HG02588 (cell line): ENCODE results near the gene KIAA1210.

Source experiments
- ATAC-seq: cut with Tn5 transposase; IDR thresholded peaks from one replicate; pipeline ENCODE4 v1.9.1; 2021; ENCODE audit warnings: mild to moderate bottlenecking, moderate library complexity; ENCODE audit not compliant: unreplicated experiment

KIAA1210 gene

GRCh38 chrX:119127650-119128049 is at the start of gene KIAA1210:
KIAA1210 (minus strand) TSS chrX:119127812; CDS start chrX:119123642, 4,170 bp downstream.
- ATAC-seq, result no peak

DNA sequence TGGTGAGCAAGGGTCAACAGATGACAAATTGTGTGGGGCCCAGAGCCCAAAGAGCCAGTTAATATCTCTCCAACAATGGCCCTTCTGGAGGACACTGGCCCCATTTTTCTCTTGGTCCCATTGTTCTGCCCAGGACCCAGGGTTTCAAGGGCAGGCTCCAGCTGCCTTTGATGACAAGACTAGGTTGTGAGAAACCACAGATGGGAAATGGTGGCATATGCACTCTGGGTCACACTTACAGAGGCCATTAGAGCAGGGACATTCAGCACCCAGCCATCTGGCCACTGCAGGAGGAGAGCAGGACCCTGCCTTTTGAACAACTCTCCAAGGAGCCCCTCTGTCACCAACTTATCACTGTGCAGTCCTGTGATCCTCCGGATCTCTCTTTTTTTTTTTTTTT is 49.7 kb upstream of the KIAA1210 start:
- no peak for ATAC-seq

DNA sequence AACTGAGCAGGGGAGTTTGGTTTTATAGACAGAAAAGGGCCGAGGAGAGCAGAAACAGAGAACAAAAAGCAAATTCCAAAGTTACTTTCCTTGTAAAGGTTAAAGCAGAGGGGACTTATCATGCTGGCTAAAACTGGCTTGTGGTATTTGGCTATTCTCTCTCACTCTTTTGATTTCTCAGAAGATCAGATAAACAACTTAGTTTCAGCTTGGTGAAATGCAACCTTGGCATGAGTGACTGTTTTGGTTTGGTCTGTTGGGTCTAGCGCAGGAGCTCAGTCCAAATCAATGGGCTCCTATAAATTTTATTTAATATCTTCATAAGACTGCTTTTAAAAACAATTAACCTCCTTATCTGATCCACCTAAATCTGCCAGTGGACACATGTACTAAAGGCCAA is 47.3 kb upstream of the KIAA1210 start:
- no peak for ATAC-seq

- no peak for ATAC-seq
Observed at GRCh38 chrX:119168104-119168503, 40.5 kb upstream of the KIAA1210 start.

DNA sequence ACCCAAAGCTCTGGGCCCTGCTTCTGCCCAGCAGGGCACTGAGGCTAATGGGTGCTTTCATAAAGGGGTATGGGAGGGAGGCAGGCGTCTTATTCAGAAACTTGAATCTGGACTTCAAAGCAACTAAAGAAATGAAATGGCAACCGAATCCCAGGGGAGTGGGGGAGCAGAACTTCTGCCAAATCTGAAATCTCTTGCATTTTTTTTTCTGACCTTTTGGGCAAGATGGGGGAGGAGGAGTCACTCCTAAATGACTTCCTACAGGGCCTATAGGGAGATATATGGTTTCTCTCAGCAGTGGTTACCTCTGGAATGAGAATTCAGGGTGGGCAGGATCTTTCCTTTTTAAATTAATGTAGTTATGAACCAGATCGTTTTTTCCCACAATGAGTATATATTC is 30.6 kb upstream of the KIAA1210 start:
- ATAC-seq, result no peak

DNA sequence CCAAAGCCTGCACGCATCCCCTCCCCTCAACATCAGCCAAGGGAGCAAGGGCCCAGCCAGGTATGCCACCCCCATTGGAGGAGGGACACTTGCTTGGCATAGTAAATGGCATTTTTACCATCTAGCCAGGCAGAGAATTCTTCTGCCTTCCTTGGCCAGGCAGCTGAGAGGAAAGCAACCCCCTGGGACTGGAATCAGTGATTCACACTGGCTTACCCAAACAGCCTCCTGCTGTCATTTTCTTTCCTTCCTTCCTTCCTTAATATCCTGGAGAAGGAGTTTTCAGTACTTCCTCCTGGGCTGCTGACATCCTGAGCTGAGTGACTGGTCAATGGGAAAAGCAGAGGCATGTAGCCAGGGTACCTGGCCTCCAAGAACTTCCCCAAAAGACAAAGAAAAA is 28.6 kb upstream of the KIAA1210 start:
- no peak for ATAC-seq

GRCh38 chrX:119155416-119156035 is 27.9 kb upstream of the KIAA1210 start:
- ATAC-seq, result no peak

DNA sequence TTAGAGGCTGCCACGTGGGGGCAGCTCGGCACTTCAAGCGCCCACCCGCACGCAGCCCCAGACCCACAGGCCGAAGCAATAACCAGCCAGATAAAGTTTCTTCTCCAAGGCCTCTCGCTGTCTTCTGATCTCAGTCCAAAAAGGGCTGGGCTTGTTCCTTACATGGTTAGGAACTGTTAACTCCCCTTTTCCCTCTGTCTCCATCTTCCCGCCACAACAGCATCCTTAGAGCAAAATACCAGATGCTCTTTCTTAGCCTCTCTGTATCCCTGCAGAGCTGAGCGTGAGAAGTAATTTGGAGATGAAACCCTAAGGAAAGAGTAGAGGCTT is 23.4 kb upstream of the KIAA1210 start:
- ATAC-seq, result no peak

DNA sequence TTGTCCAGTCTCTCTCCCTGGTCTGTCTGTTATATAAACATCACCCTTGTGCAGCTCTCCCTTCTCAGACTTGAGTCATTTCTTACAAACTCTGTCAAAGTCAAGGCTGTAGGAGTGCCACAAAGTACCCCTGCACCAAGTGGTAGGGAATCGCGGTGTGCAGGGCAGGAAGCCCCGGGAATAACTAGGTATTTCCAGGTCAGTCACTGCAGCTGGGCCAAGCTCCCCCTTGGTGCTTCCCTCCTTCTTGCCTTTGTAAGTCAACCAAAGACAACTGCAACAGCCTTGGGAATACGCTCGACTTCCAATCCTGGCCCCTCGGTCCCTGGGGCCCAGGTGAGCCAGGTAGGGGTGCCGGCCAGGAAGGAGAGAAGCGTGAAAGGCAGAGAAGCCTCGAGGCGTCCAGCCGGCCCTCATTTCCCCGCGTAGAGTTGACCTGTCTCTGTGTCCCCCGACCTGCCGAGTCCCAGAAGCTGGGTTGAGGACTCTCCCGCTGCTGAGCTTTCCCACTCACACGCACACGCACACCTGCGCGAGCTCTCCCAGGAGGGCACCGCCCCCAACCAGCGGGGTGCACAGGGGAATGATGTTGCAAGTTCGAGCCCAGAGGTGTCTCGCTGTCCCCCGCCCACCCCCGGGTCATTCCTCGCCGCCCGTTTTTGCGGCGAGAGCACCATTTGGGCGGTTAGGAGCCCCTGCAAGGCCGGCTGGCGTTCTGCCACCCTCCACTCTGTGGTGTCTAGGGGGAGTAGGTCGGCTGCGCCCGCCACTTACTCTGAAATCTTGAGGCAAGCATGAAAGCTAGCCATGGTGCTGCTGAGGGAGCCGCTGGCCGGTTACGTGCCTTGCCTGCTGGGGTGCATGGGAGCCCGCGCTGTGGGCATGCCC is 22.8 kb upstream of the KIAA1210 start:
- ATAC-seq, result no peak

DNA sequence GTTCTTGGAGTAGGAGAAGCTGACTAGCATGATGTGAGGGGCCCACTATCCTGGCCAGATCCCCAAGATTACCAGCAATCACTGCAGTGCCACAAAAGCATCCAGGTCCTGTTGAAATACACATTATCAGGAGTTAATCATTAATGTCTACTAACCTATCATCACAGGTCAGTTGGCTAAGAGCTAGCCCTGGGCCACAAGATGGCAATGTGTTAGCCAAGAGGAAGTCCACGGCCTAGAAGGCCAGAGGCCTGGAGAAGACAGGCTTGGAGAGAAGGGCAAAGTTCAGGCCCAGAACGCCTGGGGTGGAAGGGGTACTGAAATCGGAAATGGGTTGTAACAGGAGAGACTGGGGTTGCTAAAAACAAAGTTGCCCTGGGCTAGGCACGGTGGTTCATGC is 19.9 kb upstream of the KIAA1210 start:
- ATAC-seq, result no peak

- ATAC-seq, result no peak
Observed at GRCh38 chrX:119145241-119145653, 17.6 kb upstream of the KIAA1210 start.

GRCh38 chrX:119134466-119134865 is 6.9 kb upstream of the KIAA1210 start:
- no peak for ATAC-seq

GRCh38 chrX:119132961-119133360 is 5.3 kb upstream of the KIAA1210 start:
- ATAC-seq, result no peak

DNA sequence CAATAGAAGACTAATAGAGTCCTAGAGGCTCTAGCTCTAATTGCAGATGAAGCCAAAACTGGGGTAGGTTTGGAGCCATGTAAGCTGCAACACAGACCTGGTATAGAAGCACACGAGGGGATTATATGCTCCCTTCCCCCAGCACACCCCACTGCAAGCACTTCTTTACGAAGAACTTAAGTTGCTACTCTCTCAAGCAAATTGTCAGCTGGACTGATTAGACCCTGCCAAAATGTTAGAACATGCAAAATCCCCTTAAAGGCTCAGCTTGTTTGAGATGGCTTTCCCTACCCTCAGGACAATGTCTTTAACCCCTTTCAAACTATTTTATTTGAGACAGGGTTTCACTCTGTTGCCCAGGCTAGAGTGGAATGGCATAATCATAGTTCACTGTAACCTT is 4.7 kb upstream of the KIAA1210 start:
- no peak for ATAC-seq

DNA sequence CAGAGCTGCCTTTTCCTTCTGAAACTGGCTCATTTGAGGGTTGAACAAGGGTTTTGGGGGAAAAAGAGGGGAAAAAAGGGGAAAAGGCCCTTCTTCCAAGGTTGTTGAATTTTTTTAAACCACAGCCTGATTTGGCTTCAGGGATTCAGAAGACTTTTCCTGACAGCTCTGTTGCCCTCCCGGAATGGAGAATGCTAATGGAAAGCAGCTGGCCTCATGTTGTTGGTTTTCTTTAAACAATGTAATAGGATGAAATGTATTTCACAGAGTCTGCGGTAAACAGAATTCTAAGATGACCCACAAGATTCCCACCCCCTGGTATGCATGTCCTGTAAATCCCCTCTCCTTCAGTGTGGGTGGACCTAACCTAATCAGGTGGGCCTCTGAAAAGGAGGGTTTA is 3.3 kb upstream of the KIAA1210 start:
- ATAC-seq, result no peak

DNA sequence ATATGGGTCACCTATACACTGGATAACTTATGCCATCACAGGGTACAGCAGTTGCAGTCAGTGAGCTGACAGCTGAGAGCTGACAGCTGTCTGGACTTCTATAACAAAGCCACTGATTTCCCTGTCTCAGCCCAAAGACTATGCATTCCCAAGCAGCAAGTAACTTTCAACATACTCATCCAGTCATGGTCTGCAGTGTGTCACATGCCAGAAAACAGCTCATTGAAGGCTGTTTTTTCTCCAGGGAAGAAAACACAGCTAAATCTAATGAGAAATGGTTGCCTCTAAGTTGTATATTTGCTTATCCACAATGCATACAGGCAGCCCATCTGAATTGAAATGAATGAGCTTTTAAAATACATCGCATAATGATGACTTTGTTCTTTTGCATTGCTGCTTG is 6.3 kb downstream of the KIAA1210 start:
- no peak for ATAC-seq

GRCh38 chrX:119118780-119119395 is 8.7 kb downstream of the KIAA1210 start:
- ATAC-seq, result peak; percentile 71

GRCh38 chrX:119107206-119107605 is 20.4 kb downstream of the KIAA1210 start:
- no peak for ATAC-seq

- ATAC-seq, result no peak
Observed at GRCh38 chrX:119105826-119106225, 21.8 kb downstream of the KIAA1210 start.

DNA sequence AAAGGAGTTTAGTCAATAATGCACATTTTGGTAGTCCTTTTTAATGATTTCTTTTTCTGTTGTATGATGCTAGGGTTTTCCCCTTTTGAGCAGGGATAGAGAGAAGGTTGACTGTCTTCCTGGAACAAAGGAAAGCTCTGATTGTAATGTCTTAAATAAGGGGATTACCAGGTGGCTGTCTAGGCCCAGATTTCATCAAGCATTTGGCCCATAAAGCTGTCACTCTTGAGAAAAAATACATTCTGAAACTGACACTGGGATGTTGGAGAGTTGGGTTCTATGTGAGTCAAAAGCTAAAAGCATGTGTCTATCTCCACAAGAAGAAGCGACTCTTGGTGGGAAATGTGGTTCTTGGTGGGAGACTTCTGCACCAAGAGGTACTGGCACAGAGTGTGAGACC is 26.4 kb downstream of the KIAA1210 start:
- no peak for ATAC-seq

- ATAC-seq, result no peak
Observed at GRCh38 chrX:119095936-119096335, 31.7 kb downstream of the KIAA1210 start.

DNA sequence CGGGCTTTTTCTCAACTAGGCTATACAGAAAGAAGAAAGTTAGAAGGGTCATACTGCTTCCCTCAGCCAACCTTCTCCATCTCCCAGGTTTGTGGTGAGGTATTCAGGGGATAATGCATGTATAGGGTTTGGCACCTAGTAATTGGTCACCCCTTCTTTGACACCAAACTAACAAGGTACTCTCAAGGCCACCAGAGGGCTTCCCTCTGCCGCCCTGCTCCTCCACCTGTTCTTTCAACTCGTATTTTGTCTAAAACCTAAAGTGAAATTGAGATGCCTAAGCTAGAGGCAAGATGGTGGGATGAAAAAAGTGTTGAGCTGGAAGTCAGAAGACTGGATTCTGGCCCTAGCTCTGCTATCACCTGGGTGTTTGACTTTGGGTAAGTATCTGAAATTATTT is 32.8 kb downstream of the KIAA1210 start:
- ATAC-seq, result no peak
